ENCODE data around the gene ECSIT.
A peak's percentile ranks its signal among the peaks of the same experiment; 100 is the strongest.

The ECSIT gene

GRCh38 chr19:11505032-11505503 lies 23.9 kb downstream of the ECSIT start:
- peak; percentile 98 for FAIRE-seq
- no peak for TF ChIP-seq TAF1 (IDR thresholded peaks at IDR 0.05; ENCODE audit: low read depth, low read length)
- no peak for TF ChIP-seq PAX5 (IDR thresholded peaks at IDR 0.05; ENCODE audit: insufficient read depth, low read length, severe bottlenecking)
- TF ChIP-seq POLR2AphosphoS5 (IDR thresholded peaks at IDR 0.05; ENCODE audit: low read depth, low read length): no peak
- TF ChIP-seq POU2F2 (IDR thresholded peaks at IDR 0.05; ENCODE audit: low read depth, low read length): no peak
- DNase-seq (ENCODE audit: insufficient read length, low spot score): peak; percentile 99

DNA sequence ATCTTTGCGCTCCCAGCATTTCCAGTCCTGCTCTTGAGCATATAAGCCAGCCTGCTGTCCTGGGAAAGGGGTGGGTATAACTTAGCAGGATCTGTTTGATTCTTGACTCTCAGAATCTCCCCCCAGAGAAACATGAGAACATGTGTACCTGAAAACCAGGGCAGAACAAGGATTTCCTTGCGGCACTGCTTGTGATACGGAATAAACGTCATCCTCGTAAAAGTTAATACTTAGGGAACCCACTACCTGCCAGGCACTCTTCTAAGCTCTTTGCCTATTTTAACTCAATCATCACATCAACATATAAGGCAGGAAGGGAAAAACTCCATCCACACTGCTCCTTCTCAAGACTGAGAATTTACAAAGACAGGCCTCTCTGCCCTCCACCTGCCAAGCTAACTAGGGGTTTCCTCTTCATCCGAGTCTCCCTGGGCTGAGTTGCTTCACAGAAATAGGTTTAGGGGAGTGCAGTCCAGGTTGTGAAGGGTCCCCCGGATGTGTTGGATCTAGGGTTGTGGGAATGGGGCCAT lies 24.4 kb downstream of the ECSIT start:
- DNase-seq (ENCODE audit: insufficient read length, low spot score) (no peak), FAIRE-seq (no peak)
- TF ChIP-seq SPI1 (IDR thresholded peaks at IDR 0.05; ENCODE audit: low read depth, low read length): no peak
- TF ChIP-seq POLR2AphosphoS5 (IDR thresholded peaks at IDR 0.05; ENCODE audit: low read depth, low read length): no peak
- TF ChIP-seq PAX5 (IDR thresholded peaks at IDR 0.05; ENCODE audit: insufficient read depth, low read length, severe bottlenecking): no peak
- TF ChIP-seq POU2F2 (IDR thresholded peaks at IDR 0.05; ENCODE audit: low read depth, low read length): no peak
- no peak for TF ChIP-seq POLR2A (IDR thresholded peaks at IDR 0.05; ENCODE audit: low read depth, low read length)
- no peak for TF ChIP-seq TAF1 (IDR thresholded peaks at IDR 0.05; ENCODE audit: low read depth, low read length)

DNA sequence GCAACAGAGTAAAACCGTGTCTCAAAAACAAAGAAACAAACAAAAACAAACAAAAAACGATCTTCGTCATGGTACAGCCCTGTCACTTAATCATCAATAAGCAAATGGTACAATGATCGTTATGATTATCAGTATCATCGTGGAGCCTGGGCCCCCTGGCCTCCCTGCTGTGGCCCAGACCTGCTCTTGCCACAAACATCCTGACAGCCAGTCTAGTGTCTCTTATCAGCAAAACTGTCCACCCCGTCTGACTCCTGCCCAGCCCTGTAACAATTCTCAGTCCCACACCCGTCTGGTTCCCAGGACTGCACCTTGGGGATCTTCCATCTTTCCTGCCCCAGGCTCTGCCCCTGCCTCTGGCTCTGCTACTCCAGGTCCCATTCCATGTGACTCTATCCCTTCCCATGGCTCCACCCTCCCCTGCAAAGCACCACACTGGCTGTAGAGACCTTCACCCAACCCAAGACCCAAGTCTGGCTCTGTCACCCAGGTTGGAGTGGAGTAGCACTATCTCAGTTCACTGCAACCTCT lies 29.0 kb downstream of the ECSIT start:
- FAIRE-seq (no peak), DNase-seq (ENCODE audit: insufficient read length, low spot score) (no peak)
- no peak for TF ChIP-seq POLR2A (IDR thresholded peaks at IDR 0.05; ENCODE audit: low read depth, low read length)

- TF ChIP-seq SPI1 (IDR thresholded peaks at IDR 0.05; ENCODE audit: low read depth, low read length) (no peak), POU2F2 (IDR thresholded peaks at IDR 0.05; ENCODE audit: low read depth, low read length) (no peak), POLR2A (IDR thresholded peaks at IDR 0.05; ENCODE audit: low read depth, low read length) (no peak), TAF1 (IDR thresholded peaks at IDR 0.05; ENCODE audit: low read depth, low read length) (no peak), POLR2AphosphoS5 (IDR thresholded peaks at IDR 0.05; ENCODE audit: low read depth, low read length) (no peak), PAX5 (IDR thresholded peaks at IDR 0.05; ENCODE audit: insufficient read depth, low read length, severe bottlenecking) (no peak)
- FAIRE-seq (no peak), DNase-seq (ENCODE audit: insufficient read length, low spot score) (no peak)
Measured at GRCh38 chr19:11499220-11499726, 29.7 kb downstream of the ECSIT start.

DNA sequence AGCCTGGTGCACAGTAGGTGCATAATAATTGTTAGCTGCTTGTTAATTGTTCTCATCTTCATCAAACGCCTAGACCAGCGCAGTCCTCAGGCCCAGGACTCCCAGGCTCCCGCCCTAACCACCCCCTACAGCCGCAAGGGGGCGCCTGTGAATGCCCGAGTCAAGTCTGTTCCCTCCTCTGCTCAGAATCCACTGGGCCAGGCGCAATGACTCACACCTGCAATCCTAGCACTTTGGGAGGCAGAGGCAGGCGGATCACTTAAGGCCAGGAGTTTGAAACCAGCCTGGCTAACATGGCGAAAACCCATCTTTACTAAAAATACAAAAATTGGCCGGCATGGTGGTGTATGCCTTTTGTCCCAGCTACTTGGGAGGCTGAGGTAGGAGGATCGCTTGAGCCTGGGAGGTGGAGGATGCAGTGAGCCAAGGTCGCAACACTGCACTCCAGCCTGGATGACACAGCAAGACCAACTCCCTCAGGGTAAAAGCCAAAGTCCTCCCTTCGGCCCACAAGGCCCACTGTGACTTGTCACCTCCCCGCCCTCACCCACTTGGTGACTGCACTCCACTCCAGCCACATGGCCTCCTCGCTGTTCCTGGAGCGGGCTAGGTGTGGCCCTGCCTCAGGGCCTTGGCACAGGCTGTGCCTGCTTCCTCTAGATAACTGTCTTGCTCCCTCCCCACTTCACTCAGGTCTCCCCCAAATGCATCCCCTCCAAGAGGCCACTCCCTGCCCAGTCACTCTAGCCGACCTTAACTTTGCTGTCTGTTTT lies 32.4 kb downstream of the ECSIT start:
- TF ChIP-seq TAF1 (IDR thresholded peaks at IDR 0.05; ENCODE audit: low read depth, low read length): no peak
- no peak for TF ChIP-seq PAX5 (IDR thresholded peaks at IDR 0.05; ENCODE audit: insufficient read depth, low read length, severe bottlenecking)
- no peak for TF ChIP-seq POLR2AphosphoS5 (IDR thresholded peaks at IDR 0.05; ENCODE audit: low read depth, low read length)
- TF ChIP-seq POLR2A (IDR thresholded peaks at IDR 0.05; ENCODE audit: low read depth, low read length): no peak
- no peak for TF ChIP-seq POU2F2 (IDR thresholded peaks at IDR 0.05; ENCODE audit: low read depth, low read length)
- no peak for TF ChIP-seq SPI1 (IDR thresholded peaks at IDR 0.05; ENCODE audit: low read depth, low read length)
- peak; percentile 47 for FAIRE-seq
- DNase-seq (ENCODE audit: insufficient read length, low spot score): peak; percentile 76

DNA sequence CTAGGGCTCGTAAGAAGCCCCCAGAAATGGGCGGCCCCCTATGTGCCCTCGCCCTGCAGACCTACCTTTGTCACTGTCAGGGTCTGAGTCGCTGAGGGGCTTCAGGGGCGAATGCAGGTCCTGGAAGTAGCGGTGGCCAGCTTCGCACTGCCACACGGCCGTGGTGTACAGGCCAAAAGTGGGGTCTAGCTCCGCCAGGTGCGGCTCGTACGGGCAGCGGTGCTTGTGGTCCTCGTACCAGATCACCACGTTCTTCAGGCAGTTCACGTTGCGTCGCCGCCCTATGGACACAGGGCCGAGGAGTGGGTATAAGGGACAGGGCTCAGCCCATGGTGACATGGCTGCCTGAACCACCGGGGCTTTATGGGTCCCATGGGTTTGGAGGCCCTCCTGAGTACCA lies 33.0 kb downstream of the ECSIT start:
- no peak for TF ChIP-seq POLR2A (IDR thresholded peaks at IDR 0.05; ENCODE audit: low read depth, low read length)
- TF ChIP-seq POLR2AphosphoS5 (IDR thresholded peaks at IDR 0.05; ENCODE audit: low read depth, low read length): no peak
- no peak for TF ChIP-seq POU2F2 (IDR thresholded peaks at IDR 0.05; ENCODE audit: low read depth, low read length)
- TF ChIP-seq TAF1 (IDR thresholded peaks at IDR 0.05; ENCODE audit: low read depth, low read length): no peak
- no peak for TF ChIP-seq SPI1 (IDR thresholded peaks at IDR 0.05; ENCODE audit: low read depth, low read length)
- no peak for TF ChIP-seq PAX5 (IDR thresholded peaks at IDR 0.05; ENCODE audit: insufficient read depth, low read length, severe bottlenecking)
- DNase-seq (ENCODE audit: insufficient read length, low spot score) (no peak), FAIRE-seq (no peak)

DNA sequence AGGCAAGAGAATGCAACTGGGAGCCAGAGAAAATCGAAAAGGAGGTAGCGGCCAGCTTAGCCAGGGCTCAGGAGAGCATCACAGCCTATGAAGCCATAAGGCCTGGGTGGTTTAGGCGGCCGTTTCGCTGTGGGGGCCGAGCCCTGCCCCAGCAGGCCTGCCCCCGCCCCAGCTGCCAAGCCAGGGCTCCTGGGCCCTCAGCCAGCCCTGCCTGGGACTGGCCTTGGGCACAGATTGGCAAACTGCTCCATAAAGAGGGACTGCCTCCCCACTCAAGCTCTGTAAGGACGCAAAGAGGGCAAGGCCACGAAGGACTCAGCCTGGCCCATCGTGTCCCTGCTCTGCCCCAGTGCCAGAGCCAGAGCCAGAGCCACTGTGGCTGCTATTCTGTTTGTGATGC lies 33.5 kb downstream of the ECSIT start:
- DNase-seq (ENCODE audit: insufficient read length, low spot score): no peak
- no peak for FAIRE-seq
- TF ChIP-seq POLR2AphosphoS5 (IDR thresholded peaks at IDR 0.05; ENCODE audit: low read depth, low read length) (no peak), TAF1 (IDR thresholded peaks at IDR 0.05; ENCODE audit: low read depth, low read length) (no peak), PAX5 (IDR thresholded peaks at IDR 0.05; ENCODE audit: insufficient read depth, low read length, severe bottlenecking) (no peak), POLR2A (IDR thresholded peaks at IDR 0.05; ENCODE audit: low read depth, low read length) (no peak), SPI1 (IDR thresholded peaks at IDR 0.05; ENCODE audit: low read depth, low read length) (no peak), POU2F2 (IDR thresholded peaks at IDR 0.05; ENCODE audit: low read depth, low read length) (no peak)

GRCh38 chr19:11494634-11495285 lies 34.2 kb downstream of the ECSIT start:
- FAIRE-seq (no peak), DNase-seq (ENCODE audit: insufficient read length, low spot score) (no peak)
- no peak for TF ChIP-seq POLR2AphosphoS5 (IDR thresholded peaks at IDR 0.05; ENCODE audit: low read depth, low read length)
- TF ChIP-seq PAX5 (IDR thresholded peaks at IDR 0.05; ENCODE audit: insufficient read depth, low read length, severe bottlenecking): no peak
- no peak for TF ChIP-seq SPI1 (IDR thresholded peaks at IDR 0.05; ENCODE audit: low read depth, low read length)
- TF ChIP-seq POU2F2 (IDR thresholded peaks at IDR 0.05; ENCODE audit: low read depth, low read length): no peak
- no peak for TF ChIP-seq TAF1 (IDR thresholded peaks at IDR 0.05; ENCODE audit: low read depth, low read length)
- no peak for TF ChIP-seq POLR2A (IDR thresholded peaks at IDR 0.05; ENCODE audit: low read depth, low read length)

- FAIRE-seq: no peak
- DNase-seq (ENCODE audit: insufficient read length, low spot score): no peak
- TF ChIP-seq POU2F2 (IDR thresholded peaks at IDR 0.05; ENCODE audit: low read depth, low read length): no peak
- TF ChIP-seq TAF1 (IDR thresholded peaks at IDR 0.05; ENCODE audit: low read depth, low read length): no peak
- no peak for TF ChIP-seq PAX5 (IDR thresholded peaks at IDR 0.05; ENCODE audit: insufficient read depth, low read length, severe bottlenecking)
- no peak for TF ChIP-seq SPI1 (IDR thresholded peaks at IDR 0.05; ENCODE audit: low read depth, low read length)
- no peak for TF ChIP-seq POLR2A (IDR thresholded peaks at IDR 0.05; ENCODE audit: low read depth, low read length)
- no peak for TF ChIP-seq POLR2AphosphoS5 (IDR thresholded peaks at IDR 0.05; ENCODE audit: low read depth, low read length)
Measured at GRCh38 chr19:11489378-11489777, 39.6 kb downstream of the ECSIT start.
